ENCODE results near the gene MPO. TPM values are rescaled to one million over a fixed set of nuclear protein-coding genes. Genes with fewer than 3 reads are reported as not detected.

MPO gene
- total and polyA plus RNA-seq, 12 donors, result 0.13 to 1.4 (median 0.36) TPM; not detected in 3

DNA sequence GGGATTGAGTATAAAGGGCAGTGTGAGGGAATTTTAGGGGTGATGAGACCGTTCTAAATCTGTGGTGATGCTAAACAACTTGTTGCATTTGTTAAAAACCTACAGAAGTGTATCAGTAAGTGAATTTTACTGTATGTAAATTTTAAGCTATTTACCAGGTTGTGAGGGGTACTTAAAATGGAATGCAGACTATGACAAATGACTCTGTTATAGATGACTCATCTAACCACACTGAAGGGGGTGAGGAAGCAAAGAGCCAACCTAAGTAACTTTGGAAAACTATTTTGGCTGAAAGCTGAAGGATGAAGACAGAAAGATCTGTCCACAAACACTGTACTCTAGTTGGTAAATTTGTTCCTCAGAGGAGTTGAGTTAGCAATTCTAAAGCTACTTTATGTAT, 56.4 kb downstream of the MPO start:
- TF ChIP-seq POLR2A (IDR thresholded peaks at IDR 0.05), result no peak
- TF ChIP-seq, protein P1, sequence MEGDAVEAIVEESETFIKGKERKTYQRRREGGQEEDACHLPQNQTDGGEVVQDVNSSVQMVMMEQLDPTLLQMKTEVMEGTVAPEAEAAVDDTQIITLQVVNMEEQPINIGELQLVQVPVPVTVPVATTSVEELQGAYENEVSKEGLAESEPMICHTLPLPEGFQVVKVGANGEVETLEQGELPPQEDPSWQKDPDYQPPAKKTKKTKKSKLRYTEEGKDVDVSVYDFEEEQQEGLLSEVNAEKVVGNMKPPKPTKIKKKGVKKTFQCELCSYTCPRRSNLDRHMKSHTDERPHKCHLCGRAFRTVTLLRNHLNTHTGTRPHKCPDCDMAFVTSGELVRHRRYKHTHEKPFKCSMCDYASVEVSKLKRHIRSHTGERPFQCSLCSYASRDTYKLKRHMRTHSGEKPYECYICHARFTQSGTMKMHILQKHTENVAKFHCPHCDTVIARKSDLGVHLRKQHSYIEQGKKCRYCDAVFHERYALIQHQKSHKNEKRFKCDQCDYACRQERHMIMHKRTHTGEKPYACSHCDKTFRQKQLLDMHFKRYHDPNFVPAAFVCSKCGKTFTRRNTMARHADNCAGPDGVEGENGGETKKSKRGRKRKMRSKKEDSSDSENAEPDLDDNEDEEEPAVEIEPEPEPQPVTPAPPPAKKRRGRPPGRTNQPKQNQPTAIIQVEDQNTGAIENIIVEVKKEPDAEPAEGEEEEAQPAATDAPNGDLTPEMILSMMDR (IDR thresholded peaks at IDR 0.05), result no peak
- Histone ChIP-seq H3K4me1 (replicated peaks in 1 of 2) (peaks cover 0 to 6% of the 10 kb centered on the region in 2 donors), H3K27me3 (no peaks in the 10 kb centered on the region), H3K36me3 (replicated peaks in 1 of 2) (no peaks in the 10 kb centered on the region), H3K9me3 (replicated peaks in 1 of 3) (peaks cover 0 to 4% (median 0%) of the 10 kb centered on the region in 3 donors), H3K27ac (no peak overlapping the region), H3K4me3 (no peak overlapping the region)
- no peak for DNase-seq
- intact Hi-C loops (cut with DNase I), result no loop called here
- WGBS, 4 donors, result 33 to 48% (median 40%) methylated on average over 1 of the region's 1 CpG

Other genes with a start within 250 kb of the MPO start
- gene DYNLL2, start 197.5 kb downstream of the MPO start, total RNA-seq, result 100 to 1,000 TPM in 1 of 9 donors, 10 to 100 TPM in 8; 18.5 to 207 (median 46.6) TPM
- 100 to 1,000 TPM in 1 of 3 donors, 10 to 100 TPM in 2; 19.8 to 194 (median 31.0) TPM for gene DYNLL2, start 197.5 kb downstream of the MPO start, polyA plus RNA-seq
- gene OR4D1, start 132.6 kb downstream of the MPO start, total RNA-seq, result not detected
- gene OR4D1, start 132.6 kb downstream of the MPO start, polyA plus RNA-seq, result under 1 TPM in 1 of 3 donors, not detected in 2; under 0.01 TPM
- not detected for gene OR4D2, start 114.0 kb downstream of the MPO start, total RNA-seq
- gene OR4D2, start 114.0 kb downstream of the MPO start, polyA plus RNA-seq, result not detected
- not detected for gene EPX, start 88.2 kb downstream of the MPO start, total RNA-seq
- gene EPX, start 88.2 kb downstream of the MPO start, polyA plus RNA-seq, result not detected
- 10 to 100 TPM in 8 of 9 donors, 1 to 10 TPM in 1; 9.1 to 21.1 (median 14.8) TPM for gene MKS1, start 61.7 kb downstream of the MPO start, total RNA-seq
- gene MKS1, start 61.7 kb downstream of the MPO start, polyA plus RNA-seq, result 10 to 100 TPM; 11.8 to 28.2 (median 20.7) TPM
- under 1 TPM in 1 of 9 donors, not detected in 8; 0.06 TPM for gene LPO, start 42.4 kb downstream of the MPO start, total RNA-seq
- gene LPO, start 42.4 kb downstream of the MPO start, polyA plus RNA-seq, result under 1 TPM in 1 of 3 donors, not detected in 2; 0.16 TPM
- gene TSPOAP1, start 47.9 kb upstream of the MPO start, total RNA-seq, result 10 to 100 TPM in 7 of 9 donors, 1 to 10 TPM in 2; 7.1 to 57.8 (median 21.8) TPM
- gene TSPOAP1, start 47.9 kb upstream of the MPO start, polyA plus RNA-seq, result 100 to 1,000 TPM in 1 of 3 donors, 10 to 100 TPM in 1, 1 to 10 TPM in 1; 4.7 to 140 (median 96.6) TPM
- gene SUPT4H1, start 71.3 kb upstream of the MPO start, total RNA-seq, result 100 to 1,000 TPM in 3 of 9 donors, 10 to 100 TPM in 6; 65.5 to 149 (median 96.5) TPM
- gene SUPT4H1, start 71.3 kb upstream of the MPO start, polyA plus RNA-seq, result 100 to 1,000 TPM in 1 of 3 donors, 10 to 100 TPM in 2; 58.6 to 178 (median 60.8) TPM
- 10 to 100 TPM; 10.5 to 30.8 (median 17.8) TPM for gene RNF43, start 136.6 kb upstream of the MPO start, total RNA-seq
- 1 to 10 TPM; 5.9 to 9.8 (median 7.5) TPM for gene RNF43, start 136.6 kb upstream of the MPO start, polyA plus RNA-seq
- under 1 TPM in 1 of 9 donors, not detected in 8; 0.11 TPM for gene HSF5, start 207.5 kb upstream of the MPO start, total RNA-seq
- gene HSF5, start 207.5 kb upstream of the MPO start, polyA plus RNA-seq, result under 1 TPM; 0.03 to 0.08 (median 0.04) TPM
- 10 to 100 TPM; 36.4 to 85.2 (median 44.9) TPM for gene MTMR4, start 233.7 kb upstream of the MPO start, total RNA-seq
- gene MTMR4, start 233.7 kb upstream of the MPO start, polyA plus RNA-seq, result 10 to 100 TPM; 11.4 to 43.1 (median 17.0) TPM